ENCODE results near the gene NAA20. TPM values are rescaled to one million over a fixed set of nuclear protein-coding genes. Genes with fewer than 3 reads are reported as not detected.

Gene NAA20
- total RNA-seq, 1 donor from 2014 or later = 33.5 TPM

DNA sequence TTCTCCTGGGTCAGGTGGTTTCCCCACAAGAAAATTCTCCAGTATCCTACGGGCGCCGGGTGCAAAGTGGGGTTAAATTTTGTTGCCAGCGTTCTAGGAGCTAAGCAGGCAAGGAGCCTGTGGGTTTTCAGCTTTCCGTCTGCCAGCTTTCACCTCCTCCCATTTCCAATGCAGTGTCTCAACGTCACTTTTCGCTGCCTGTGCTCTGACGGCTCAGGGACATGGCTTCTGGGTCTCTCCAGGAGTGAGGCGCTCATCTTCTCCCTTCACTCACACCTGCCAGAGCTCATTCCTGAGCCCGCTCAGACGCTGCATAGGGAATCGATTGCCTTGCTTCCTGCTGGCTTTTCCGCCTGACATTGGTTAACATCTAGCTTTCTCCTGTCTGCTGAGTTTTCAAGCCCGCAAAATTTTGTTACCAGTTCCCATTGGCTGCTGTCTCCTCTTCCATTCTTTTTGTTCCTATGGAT is 7.3 kb upstream of the NAA20 start:
- TF ChIP-seq, protein P1, sequence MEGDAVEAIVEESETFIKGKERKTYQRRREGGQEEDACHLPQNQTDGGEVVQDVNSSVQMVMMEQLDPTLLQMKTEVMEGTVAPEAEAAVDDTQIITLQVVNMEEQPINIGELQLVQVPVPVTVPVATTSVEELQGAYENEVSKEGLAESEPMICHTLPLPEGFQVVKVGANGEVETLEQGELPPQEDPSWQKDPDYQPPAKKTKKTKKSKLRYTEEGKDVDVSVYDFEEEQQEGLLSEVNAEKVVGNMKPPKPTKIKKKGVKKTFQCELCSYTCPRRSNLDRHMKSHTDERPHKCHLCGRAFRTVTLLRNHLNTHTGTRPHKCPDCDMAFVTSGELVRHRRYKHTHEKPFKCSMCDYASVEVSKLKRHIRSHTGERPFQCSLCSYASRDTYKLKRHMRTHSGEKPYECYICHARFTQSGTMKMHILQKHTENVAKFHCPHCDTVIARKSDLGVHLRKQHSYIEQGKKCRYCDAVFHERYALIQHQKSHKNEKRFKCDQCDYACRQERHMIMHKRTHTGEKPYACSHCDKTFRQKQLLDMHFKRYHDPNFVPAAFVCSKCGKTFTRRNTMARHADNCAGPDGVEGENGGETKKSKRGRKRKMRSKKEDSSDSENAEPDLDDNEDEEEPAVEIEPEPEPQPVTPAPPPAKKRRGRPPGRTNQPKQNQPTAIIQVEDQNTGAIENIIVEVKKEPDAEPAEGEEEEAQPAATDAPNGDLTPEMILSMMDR (IDR thresholded peaks at IDR 0.05; ENCODE audit: partially characterized antibody, unreplicated experiment) = no peak
- no peaks in the 10 kb centered on the region for H3K27me3 Mint-ChIP-seq (ENCODE audit: unreplicated experiment)
- peak overlapping the region; percentile 3 for H3K4me3 Mint-ChIP-seq (ENCODE audit: unreplicated experiment)
- H3K27ac Mint-ChIP-seq (ENCODE audit: unreplicated experiment) = peak overlapping the region; percentile 62
- no peaks in the 10 kb centered on the region for H3K36me3 Mint-ChIP-seq (ENCODE audit: unreplicated experiment)
- no peaks in the 10 kb centered on the region for H3K9me3 Mint-ChIP-seq (ENCODE audit: unreplicated experiment)
- DNase-seq = no peak
- peaks cover 4% of the 10 kb centered on the region for H3K4me1 Mint-ChIP-seq (ENCODE audit: low read depth, unreplicated experiment)

DNA sequence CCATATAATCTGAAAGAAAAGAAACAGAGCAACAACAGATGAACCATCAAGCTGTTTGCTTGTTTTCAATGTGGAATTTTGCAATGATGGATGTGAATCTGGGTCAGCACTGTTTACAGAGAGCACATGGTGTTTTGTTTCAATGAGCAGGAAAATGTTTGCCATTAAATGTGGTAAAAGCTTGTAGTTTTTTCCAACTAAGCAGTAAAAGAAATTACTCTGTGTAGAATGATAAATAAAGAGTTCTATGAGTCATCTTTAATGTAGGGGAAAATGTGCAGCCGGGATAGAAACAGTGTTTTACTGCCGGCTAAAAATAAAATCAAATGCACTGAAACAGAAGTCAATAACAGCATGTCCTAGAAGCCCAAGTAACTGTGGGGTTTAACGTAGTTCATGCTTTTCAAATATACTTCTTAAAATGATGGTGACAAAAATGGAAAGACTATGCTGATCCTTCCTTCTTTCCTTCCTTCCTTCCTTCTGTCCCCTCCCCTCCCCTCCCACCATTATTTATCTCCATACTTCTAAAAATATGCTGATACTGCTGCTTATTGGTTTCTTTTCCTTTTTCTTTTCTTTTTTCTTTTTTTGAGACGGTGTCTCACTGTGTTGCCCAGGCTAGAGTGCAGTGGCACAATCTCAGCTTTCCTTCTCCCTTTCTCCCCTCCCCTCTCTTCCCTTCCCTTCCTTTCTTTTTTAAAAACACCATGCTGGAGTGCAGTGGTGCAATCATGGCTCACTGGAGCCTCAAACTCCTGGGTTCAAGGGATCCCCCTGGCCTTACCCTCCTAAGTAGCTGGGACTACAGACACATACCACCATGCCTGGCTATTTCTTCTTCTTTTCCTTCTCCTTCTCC is 6.3 kb upstream of the NAA20 start:
- Mint-ChIP-seq H3K4me3 (ENCODE audit: unreplicated experiment) (no peak overlapping the region), H3K27ac (ENCODE audit: unreplicated experiment) (no peak overlapping the region), H3K27me3 (ENCODE audit: unreplicated experiment) (no peaks in the 10 kb centered on the region), H3K9me3 (ENCODE audit: unreplicated experiment) (no peaks in the 10 kb centered on the region), H3K4me1 (ENCODE audit: low read depth, unreplicated experiment) (peaks cover 4% of the 10 kb centered on the region), H3K36me3 (ENCODE audit: unreplicated experiment) (no peaks in the 10 kb centered on the region)
- no peak for DNase-seq
- TF ChIP-seq, protein P1 (IDR thresholded peaks at IDR 0.05; ENCODE audit: partially characterized antibody, unreplicated experiment) = no peak

DNA sequence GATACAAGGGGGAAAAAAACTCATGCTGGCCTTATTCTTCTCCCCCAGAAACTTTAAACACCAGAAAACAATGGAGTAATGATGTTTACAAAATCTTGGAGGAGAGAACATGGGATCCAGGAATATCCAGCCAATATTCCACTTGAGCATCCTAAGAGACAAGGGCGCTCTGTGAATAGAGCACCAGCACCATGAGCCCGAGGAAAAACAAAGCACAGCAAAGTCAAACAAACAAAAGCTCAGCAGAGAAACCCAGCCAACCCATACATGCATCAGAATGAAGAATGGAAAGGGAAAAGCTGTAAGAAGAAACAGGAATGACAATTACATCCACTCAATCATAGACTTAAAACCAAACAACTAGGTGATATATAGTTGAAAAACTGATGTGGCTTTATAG is 4.6 kb upstream of the NAA20 start:
- Mint-ChIP-seq H3K9me3 (ENCODE audit: unreplicated experiment) (peaks cover 4% of the 10 kb centered on the region), H3K27ac (ENCODE audit: unreplicated experiment) (no peak overlapping the region), H3K4me3 (ENCODE audit: unreplicated experiment) (no peak overlapping the region), H3K27me3 (ENCODE audit: unreplicated experiment) (no peaks in the 10 kb centered on the region), H3K36me3 (ENCODE audit: unreplicated experiment) (no peaks in the 10 kb centered on the region), H3K4me1 (ENCODE audit: low read depth, unreplicated experiment) (peaks cover 6% of the 10 kb centered on the region)
- TF ChIP-seq, protein P1 (IDR thresholded peaks at IDR 0.05; ENCODE audit: partially characterized antibody, unreplicated experiment) = no peak
- no peak for DNase-seq

DNA sequence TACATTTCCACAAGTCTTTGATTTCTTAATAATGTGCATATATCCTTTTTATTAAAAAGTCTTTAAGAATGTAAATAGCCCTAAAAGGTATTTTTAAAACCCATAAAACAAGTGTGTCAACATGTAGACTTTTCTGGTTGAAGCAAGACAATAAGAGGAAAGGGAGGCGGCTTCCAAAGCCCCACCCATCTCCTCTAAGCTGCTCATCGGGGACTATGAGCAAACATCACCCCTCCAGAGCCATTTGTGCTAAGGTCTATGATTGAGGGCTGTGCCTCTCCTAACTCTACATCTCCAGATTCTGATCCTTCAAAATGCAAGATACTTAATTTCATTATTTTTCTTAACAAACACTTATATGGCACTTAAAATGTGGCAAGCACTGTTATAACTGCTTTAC is 2.5 kb upstream of the NAA20 start:
- Mint-ChIP-seq H3K27ac (ENCODE audit: unreplicated experiment) (no peak overlapping the region), H3K9me3 (ENCODE audit: unreplicated experiment) (peaks cover 4% of the 10 kb centered on the region), H3K4me3 (ENCODE audit: unreplicated experiment) (no peak overlapping the region), H3K27me3 (ENCODE audit: unreplicated experiment) (no peaks in the 10 kb centered on the region), H3K4me1 (ENCODE audit: low read depth, unreplicated experiment) (peaks cover 13% of the 10 kb centered on the region), H3K36me3 (ENCODE audit: unreplicated experiment) (no peaks in the 10 kb centered on the region)
- TF ChIP-seq, protein P1 (IDR thresholded peaks at IDR 0.05; ENCODE audit: partially characterized antibody, unreplicated experiment) = no peak
- no peak for DNase-seq

DNA sequence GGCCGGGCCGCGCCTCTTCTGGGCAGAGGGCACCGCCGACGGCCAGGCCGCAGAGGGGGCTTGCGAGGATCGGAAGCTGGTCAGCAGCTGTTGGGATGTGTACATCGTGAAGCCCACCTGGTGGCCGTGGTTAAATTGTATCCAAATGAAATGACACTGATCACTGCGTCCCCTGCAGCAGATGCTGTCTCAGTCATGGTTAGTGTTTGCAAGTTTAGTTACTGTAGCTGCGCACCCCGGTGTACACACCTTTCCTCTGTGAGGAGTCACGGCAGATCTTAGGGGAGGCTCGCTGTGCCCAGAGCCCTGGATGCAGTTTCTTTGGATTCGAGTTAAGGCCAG is 653 bp downstream of the NAA20 start:
- Mint-ChIP-seq H3K4me1 (ENCODE audit: low read depth, unreplicated experiment) (peaks cover 23% of the 10 kb centered on the region), H3K27ac (ENCODE audit: unreplicated experiment) (peak overlapping the region; percentile 67), H3K4me3 (ENCODE audit: unreplicated experiment) (peak overlapping the region; percentile 75), H3K9me3 (ENCODE audit: unreplicated experiment) (peaks cover 4% of the 10 kb centered on the region), H3K27me3 (ENCODE audit: unreplicated experiment) (peaks cover 2% of the 10 kb centered on the region), H3K36me3 (ENCODE audit: unreplicated experiment) (no peaks in the 10 kb centered on the region)
- TF ChIP-seq, protein P1 (IDR thresholded peaks at IDR 0.05; ENCODE audit: partially characterized antibody, unreplicated experiment) = no peak
- DNase-seq = peak; percentile 40
